GDM1 (cell line): ENCODE data around the gene NELL2.

Experiments
- DNase-seq: peaks from one replicate; lab custom pipeline; 2025; lab: John Stamatoyannopoulos, UW

NELL2 gene

DNA sequence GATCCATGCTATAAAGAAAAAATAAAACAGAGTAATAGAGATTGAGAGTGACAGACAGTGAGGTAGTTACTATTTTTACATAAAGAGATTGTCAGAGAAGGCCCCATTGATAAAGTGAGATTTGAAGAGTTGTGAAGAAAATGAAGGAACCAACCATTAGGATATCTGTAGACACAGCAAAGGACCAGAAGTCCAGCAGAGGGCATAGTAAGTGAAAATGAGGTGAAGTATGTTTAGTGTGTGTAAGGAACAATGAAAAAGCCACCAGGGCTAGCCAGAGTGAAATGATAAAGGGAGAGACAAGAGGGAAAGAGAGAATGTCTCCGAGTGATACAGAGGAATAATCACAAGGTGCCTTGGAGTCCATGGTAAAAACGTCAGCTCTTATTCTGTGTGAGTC, 411.0 kb downstream of the NELL2 start:
- DNase-seq = no peak

DNA sequence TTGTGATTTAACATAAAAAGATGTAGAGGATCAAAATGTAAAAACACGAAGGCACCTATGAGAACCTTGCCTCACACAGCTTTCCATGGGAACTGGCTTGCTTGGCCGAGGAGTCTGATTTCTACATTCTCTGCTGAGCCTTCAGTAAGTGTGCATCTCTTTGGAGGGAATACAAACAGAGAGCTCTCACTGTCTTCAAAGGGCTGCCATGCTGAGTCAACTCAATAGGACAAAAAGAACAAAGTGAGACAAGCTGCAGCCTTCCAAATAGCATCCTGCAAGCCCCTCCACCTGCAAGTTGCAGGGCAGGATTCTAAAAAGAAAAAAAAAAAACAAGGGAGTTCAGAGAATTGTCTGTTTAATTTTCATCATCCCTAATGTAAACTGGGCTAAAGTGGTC, 411.9 kb downstream of the NELL2 start:
- no peak for DNase-seq

GRCh38 chr12:44462729-44463128, 413.4 kb downstream of the NELL2 start:
- no peak for DNase-seq

- no peak for DNase-seq
Measured at GRCh38 chr12:44460261-44460660, 415.9 kb downstream of the NELL2 start.

- DNase-seq = no peak
Measured at GRCh38 chr12:44459569-44459968, 416.5 kb downstream of the NELL2 start.
